K562 (cell line): Measurements from ENCODE around the gene BEST3. TPM values are rescaled to one million over a fixed set of nuclear protein-coding genes. Genes with fewer than 3 reads are reported as not detected.

Experiments
- ATAC-seq: fragments of 200-7000 bp; cut with Tn5 transposase; 3 replicates; pipeline ENCODE4 v1.9.1; 2020; ENCODE audit warnings: moderate library complexity
- BruUV-seq: library from RNA; stranded (reverse); fragments of 400-500 nt; replicated peaks from 2 replicates; lab custom pipeline; 2021; lab: Mats Ljungman, UMichigan
- CTCF ChIA-PET: fragments of 300-600 bp; formaldehyde crosslinking; extraction: SDS; loops from one replicate; lab custom pipeline; 2021; ENCODE audit warnings: low intra/inter-chr PET ratio; lab: Yijun Ruan, JAX
- POLR2A ChIA-PET: fragments of 300-600, 350-650 bp; sonication (Branson Sonifier 250); formaldehyde crosslinking; extraction: SDS; loops from one replicate; lab custom pipeline; 2021; ENCODE audit warnings: antibody characterized with exemption, inconsistent platforms; lab: Yijun Ruan, JAX
- DNase-seq, 4 experiments: peaks; one replicate each; pipeline versions ENCODE4 v3.0.0 to v3.0.0-alpha.2; 2011 to 2018; ENCODE audit warnings: low spot score in 3 of 4, mixed read lengths in 3 of 4; ENCODE audit errors: extremely low read depth in 1 of 4
- FAIRE-seq: peaks from 2 replicates; lab custom pipeline; 2011; peaks lifted over from hg19 to GRCh38; lab: Jason Lieb, UNC
- H2AFZ ChIP-seq: 2 replicates; pipeline ENCODE4 v1.6.0; 2011; ENCODE audit warnings: low read depth, low read length, control low read depth, inconsistent platforms
- H3K27ac ChIP-seq: fragments of 200-600 bp; 3 replicates; pipeline ENCODE4 v1.8.0; 2011; ENCODE audit warnings: low read depth, mild to moderate bottlenecking, control low read depth, inconsistent platforms, low read length, moderate library complexity, mixed read lengths; ENCODE audit errors: extremely low read depth
- H3K27me3 ChIP-seq, 2 experiments: fragments of 300-600 bp in 1 of 2; 2 replicates in 1 of 2; 3 replicates in 1 of 2; pipeline versions ENCODE4 v1.6.0 to v1.8.0; 2011; ENCODE audit warnings: inconsistent platforms in 2 of 2, low read length in 2 of 2, mild to moderate bottlenecking in 1 of 2, mixed read lengths in 1 of 2, moderate library complexity in 1 of 2; ENCODE audit not compliant: control insufficient read depth in 2 of 2, insufficient read depth in 2 of 2
- H3K36me3 ChIP-seq: fragments of 300-600 bp; 3 replicates; pipeline ENCODE4 v1.8.0; 2011; ENCODE audit warnings: mild to moderate bottlenecking, low read length, inconsistent platforms; ENCODE audit not compliant: control insufficient read depth, insufficient read depth
- H3K4me1 ChIP-seq, 2 experiments: fragments of 200-600 bp in 1 of 2; replicated peaks in 1 of 2; 2 replicates in 1 of 2; 3 replicates in 1 of 2; pipeline versions ENCODE4 v1.5.1 to v1.8.0; 2011; ENCODE audit warnings: inconsistent platforms in 2 of 2, low read length in 2 of 2, mild to moderate bottlenecking in 1 of 2, mixed read lengths in 1 of 2, moderate library complexity in 1 of 2; ENCODE audit not compliant: control insufficient read depth in 2 of 2, insufficient read depth in 2 of 2
- H3K4me2 ChIP-seq: 2 replicates; pipeline ENCODE4 v1.6.1; 2011; ENCODE audit warnings: low read length, control low read depth, inconsistent platforms, mixed read lengths; ENCODE audit not compliant: insufficient read depth
- H3K4me3 ChIP-seq: fragments of 200-600 bp; sonication (generic), shearing (Covaris generic); 2 replicates; pipeline ENCODE4 v1.5.1; 2016; ENCODE audit warnings: control low read depth, inconsistent platforms
- H3K79me2 ChIP-seq: fragments of 200-600 bp; 3 replicates; pipeline ENCODE4 v1.8.0; 2011; ENCODE audit warnings: low read length, inconsistent platforms; ENCODE audit not compliant: control insufficient read depth, insufficient read depth
- H3K9ac ChIP-seq, 2 experiments: 2 replicates each; pipeline versions ENCODE4 v1.6.0 to v1.6.1; 2011; ENCODE audit warnings: low read depth in 2 of 2, low read length in 2 of 2, control low read depth in 1 of 2, inconsistent platforms in 1 of 2, mild to moderate bottlenecking in 1 of 2, mixed read lengths in 1 of 2; ENCODE audit not compliant: insufficient read depth in 1 of 2
- H3K9me1 ChIP-seq: one replicate; pipeline ENCODE4 v1.6.0; 2011; ENCODE audit warnings: inconsistent platforms, mild to moderate bottlenecking, low read length, moderate library complexity; ENCODE audit not compliant: control insufficient read depth, insufficient read depth
- H3K9me3 ChIP-seq: replicated peaks from 2 replicates; pipeline ENCODE4 v1.5.1; 2011; ENCODE audit warnings: low read depth, low read length, inconsistent platforms; ENCODE audit not compliant: control insufficient read depth, insufficient read depth
- H4K20me1 ChIP-seq: replicated peaks from 2 replicates; pipeline ENCODE4 v1.6.1; 2011; ENCODE audit warnings: low read length, inconsistent platforms, mixed read lengths; ENCODE audit not compliant: control insufficient read depth, insufficient read depth
- CBFA2T3 ChIP-seq: fragments of 450-650 bp; IDR thresholded peaks from 2 replicates; pipeline ENCODE4 v1.6.1; 2017
- EP300 ChIP-seq: IDR thresholded peaks from 2 replicates; pipeline ENCODE4 v1.6.1; 2012; ENCODE audit warnings: low read length, improper control_type of control experiment
- EP400 ChIP-seq: fragments of 450-650 bp; IDR thresholded peaks from 2 replicates; pipeline ENCODE4 v1.6.1; 2017; ENCODE audit warnings: antibody characterized with exemption, mild to moderate bottlenecking, moderate library complexity
- FOXP1 ChIP-seq: sonication (generic); formaldehyde crosslinking; IDR thresholded peaks from 2 replicates; pipeline ENCODE4 v1.8.0; 2022; ENCODE audit warnings: mild to moderate bottlenecking, missing genetic modification reagents
- MEIS2 ChIP-seq: fragments of 450-650 bp; IDR thresholded peaks from 2 replicates; pipeline ENCODE4 v1.6.1; 2014; ENCODE audit warnings: mild to moderate bottlenecking; ENCODE audit not compliant: partially characterized antibody
- PHF20 ChIP-seq: fragments of 450-650 bp; IDR thresholded peaks from 2 replicates; pipeline ENCODE4 v1.6.1; 2018; ENCODE audit not compliant: partially characterized antibody
- POLR3G ChIP-seq: IDR thresholded peaks from 2 replicates; pipeline ENCODE4 v1.6.1; 2011; ENCODE audit not compliant: insufficient read length, insufficient replicate concordance; ENCODE audit errors: extremely low read depth
- TCF3 ChIP-seq: sonication (generic); formaldehyde crosslinking; IDR thresholded peaks from 2 replicates; pipeline ENCODE4 v1.4.0; 2020; ENCODE audit warnings: mild to moderate bottlenecking, missing genetic modification reagents
- ZNF277 ChIP-seq: fragments of 250-450 bp; sonication (Bioruptor Pico); IDR thresholded peaks from 2 replicates; pipeline ENCODE4 v1.8.0; 2022; ENCODE audit warnings: inconsistent platforms, mild to moderate bottlenecking, moderate library complexity, borderline replicate concordance
- ZNF445 ChIP-seq: fragments of 250-450 bp; sonication (Bioruptor Pico); IDR thresholded peaks from 2 replicates; pipeline ENCODE4 v1.4.0; 2020; ENCODE audit warnings: low read depth, mild to moderate bottlenecking, moderate library complexity
- WGBS: fragments of 100-300 bp; shearing (Covaris generic); methylation state at CpG from one replicate; pipeline ENCODE4 v1.1.6; 2016; ENCODE audit warnings: low coverage, mixed read lengths; ENCODE audit not compliant: insufficient coverage; ENCODE audit errors: missing lambda C conversion rate; 5-methylcytosine and 5-hydroxymethylcytosine counted together
- in situ Hi-C: fragments of 300-500 bp; cut with MboI; formaldehyde crosslinking; loops from 4 replicates; pipeline ENCODE4 v1.15.0; 2018; ENCODE audit warnings: inconsistent platforms, mixed read lengths
- intact Hi-C: fragments of 100-400 bp; cut with micrococcal nuclease; formaldehyde crosslinking; loops from 2 replicates; pipeline ENCODE4 v1.14.2; 2022
- polyA plus RNA-seq, 8 experiments: library from polyadenylated mRNA; depleted of rRNA in 4 of 8; stranded (reverse) in 5 of 8; unstranded in 3 of 8; fragments of >200 nt; fragmentation: Nextera tagmentation in 2 of 8; fragmentation: Illumina TruSeq in 1 of 8; extraction: Ambion mirVana in 2 of 8; extraction: Trizol in 1 of 8; gene quantifications; 2 replicates each; pipeline versions ENCODE4 v1.2.1 to v1.2.3, GENCODE V29; 2011 to 2014; ENCODE audit warnings: inconsistent platforms in 1 of 8, missing spikeins in 1 of 8
- total RNA-seq, 7 experiments: library from RNA; depleted of rRNA in 6 of 7; stranded (reverse); fragments of >200 nt in 6 of 7; fragmentation: Illumina TruSeq in 2 of 7; extraction: Trizol in 2 of 7; gene quantifications; 2 replicates each; pipeline versions ENCODE4 v1.2.1 to v1.2.3, GENCODE V29; 2011 to 2021; ENCODE audit warnings: low replicate concordance in 1 of 7
- TF ChIP-seq, protein P1 (sequence below), 2 experiments: fragments of 450-650 bp; IDR thresholded peaks; 2 replicates each; pipeline ENCODE4 v1.6.1; 2018; ENCODE audit warnings: mild to moderate bottlenecking in 2 of 2, low read depth in 1 of 2; ENCODE audit not compliant: partially characterized antibody in 2 of 2

BEST3 gene
- total and polyA plus RNA-seq, 9 of the 15 experiments (the other 6 are each of a cell fraction or from before 2014, with no cell fraction given), result 0.15 TPM; not detected in 8

DNA sequence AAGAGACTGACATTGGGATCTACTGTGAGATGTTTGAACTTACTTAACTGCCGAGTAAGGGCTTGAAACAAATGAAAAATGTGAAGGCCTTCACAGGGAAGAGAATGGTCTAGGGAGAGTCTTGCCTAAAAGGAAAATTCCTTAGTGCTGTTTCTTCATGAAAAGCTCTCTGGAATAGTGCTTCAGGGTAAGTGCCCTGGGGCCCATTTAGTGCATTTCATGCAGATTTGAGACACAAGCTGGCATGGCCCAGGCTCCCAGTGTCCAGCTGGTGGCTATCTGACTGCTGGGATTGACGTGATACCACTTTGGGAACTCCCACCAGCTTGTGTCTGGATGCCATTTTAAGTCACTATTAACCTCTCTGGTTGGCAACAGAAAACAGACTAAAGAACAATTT, 26.9 kb downstream of the BEST3 start:
- Histone ChIP-seq H3K27ac (no peak overlapping the region), H3K9me1 (no peaks in the 10 kb centered on the region)
- TF ChIP-seq PHF20 (no peak), EP300 (no peak)
- TF ChIP-seq, all 486 proteins: peak for 0
- no peak overlapping the region for H3K9ac ChIP-seq
- POLR2A ChIA-PET, result interaction anchor here (0.9 to 1.4 kb wide), 5 partner anchors 11 to 41 kb away, joined by 3 to 7 read pairs (median 3); no protein-coding TSS in a partner anchor
- no peaks in the 10 kb centered on the region for H3K79me2 ChIP-seq
- H3K4me2 ChIP-seq, result no peak overlapping the region
- DNase-seq (no peak), FAIRE-seq (no peak), ATAC-seq (no peak)
- H3K27me3 ChIP-seq, result no peaks in the 10 kb centered on the region
- H3K4me3 ChIP-seq, result no peak overlapping the region
- no TSS peak for BruUV-seq
- intact Hi-C loops, result no loop called here
- no peaks in the 10 kb centered on the region for H3K9me3 ChIP-seq
- no peaks in the 10 kb centered on the region for H3K36me3 ChIP-seq
- peak overlapping the region; percentile 42 for H2AFZ ChIP-seq
- in situ Hi-C loops, result no loop called here
- CTCF ChIA-PET, result no interaction called here
- no peaks in the 10 kb centered on the region for H4K20me1 ChIP-seq
- 20% methylated on average over 2 of the region's 2 CpGs for WGBS
- H3K4me1 ChIP-seq, result peaks cover 0 to 7% of the 10 kb centered on the region in 2 experiments; a peak in 2 of 5 replicates

- intact Hi-C loops, result no loop called here
- Histone ChIP-seq H3K79me2 (no peaks in the 10 kb centered on the region), H3K4me1 (peaks cover 0 to 7% of the 10 kb centered on the region in 2 experiments; a peak in 2 of 5 replicates), H3K4me2 (no peak overlapping the region; the same call in 1 of the 2 replicates), H3K27ac (no peak overlapping the region), H3K36me3 (no peaks in the 10 kb centered on the region), H2AFZ (peak overlapping the region; percentile 42), H3K9me1 (no peaks in the 10 kb centered on the region), H3K9me3 (no peaks in the 10 kb centered on the region), H3K4me3 (no peak overlapping the region), H4K20me1 (no peaks in the 10 kb centered on the region), H3K9ac (no peak overlapping the region), H3K27me3 (no peaks in the 10 kb centered on the region)
- peak; percentile 78 for FAIRE-seq
- CTCF ChIA-PET, result no interaction called here
- ATAC-seq, result peak; percentile 80
- in situ Hi-C loops, result no loop called here
- BruUV-seq, result no TSS peak
- POLR2A ChIA-PET, result interaction anchor here (0.7 to 1.4 kb wide), 4 partner anchors 10 to 41 kb away, joined by 3 to 4 read pairs (median 3); no protein-coding TSS in a partner anchor
- DNase-seq, result peak in 3 of 4 experiments; percentile 15 to 51 (median 37)
- 11% methylated on average over 4 of the region's 4 CpGs for WGBS
- no peak for TF ChIP-seq ZNF445 (CRISPR knock-in tag)
- no peak for TF ChIP-seq ZNF277
- TF ChIP-seq, protein P1, sequence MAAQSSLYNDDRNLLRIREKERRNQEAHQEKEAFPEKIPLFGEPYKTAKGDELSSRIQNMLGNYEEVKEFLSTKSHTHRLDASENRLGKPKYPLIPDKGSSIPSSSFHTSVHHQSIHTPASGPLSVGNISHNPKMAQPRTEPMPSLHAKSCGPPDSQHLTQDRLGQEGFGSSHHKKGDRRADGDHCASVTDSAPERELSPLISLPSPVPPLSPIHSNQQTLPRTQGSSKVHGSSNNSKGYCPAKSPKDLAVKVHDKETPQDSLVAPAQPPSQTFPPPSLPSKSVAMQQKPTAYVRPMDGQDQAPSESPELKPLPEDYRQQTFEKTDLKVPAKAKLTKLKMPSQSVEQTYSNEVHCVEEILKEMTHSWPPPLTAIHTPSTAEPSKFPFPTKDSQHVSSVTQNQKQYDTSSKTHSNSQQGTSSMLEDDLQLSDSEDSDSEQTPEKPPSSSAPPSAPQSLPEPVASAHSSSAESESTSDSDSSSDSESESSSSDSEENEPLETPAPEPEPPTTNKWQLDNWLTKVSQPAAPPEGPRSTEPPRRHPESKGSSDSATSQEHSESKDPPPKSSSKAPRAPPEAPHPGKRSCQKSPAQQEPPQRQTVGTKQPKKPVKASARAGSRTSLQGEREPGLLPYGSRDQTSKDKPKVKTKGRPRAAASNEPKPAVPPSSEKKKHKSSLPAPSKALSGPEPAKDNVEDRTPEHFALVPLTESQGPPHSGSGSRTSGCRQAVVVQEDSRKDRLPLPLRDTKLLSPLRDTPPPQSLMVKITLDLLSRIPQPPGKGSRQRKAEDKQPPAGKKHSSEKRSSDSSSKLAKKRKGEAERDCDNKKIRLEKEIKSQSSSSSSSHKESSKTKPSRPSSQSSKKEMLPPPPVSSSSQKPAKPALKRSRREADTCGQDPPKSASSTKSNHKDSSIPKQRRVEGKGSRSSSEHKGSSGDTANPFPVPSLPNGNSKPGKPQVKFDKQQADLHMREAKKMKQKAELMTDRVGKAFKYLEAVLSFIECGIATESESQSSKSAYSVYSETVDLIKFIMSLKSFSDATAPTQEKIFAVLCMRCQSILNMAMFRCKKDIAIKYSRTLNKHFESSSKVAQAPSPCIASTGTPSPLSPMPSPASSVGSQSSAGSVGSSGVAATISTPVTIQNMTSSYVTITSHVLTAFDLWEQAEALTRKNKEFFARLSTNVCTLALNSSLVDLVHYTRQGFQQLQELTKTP (IDR thresholded peaks at IDR 0.05; ENCODE audit: low read depth in 1 of 2, partially characterized antibody in 2 of 2), result no peak
- peak; percentile 62 for TF ChIP-seq TCF3
- TF ChIP-seq EP400, result no peak
- TF ChIP-seq FOXP1 (CRISPR knock-in tag), result no peak
- TF ChIP-seq MEIS2, result no peak
- TF ChIP-seq POLR3G, result no peak
- TF ChIP-seq CBFA2T3, result peak; percentile 57
These were observed 27.5 kb downstream of the BEST3 start for GRCh38 chr12:69671597-69671996.
